GM12891 (cell line): ENCODE measurements around the gene ADARB1.
"Not testable (repeated sequence)": the region's sequence is repeated elsewhere in the genome, so short reads cannot be mapped to it uniquely, and the experiment has no call there.

ENCODE experiments used
- DNase-seq: peaks from one replicate; pipeline ENCODE4 v3.0.0; 2011; ENCODE audit warnings: low spot score; ENCODE audit not compliant: insufficient read length
- FAIRE-seq: peaks from 2 replicates; lab custom pipeline; 2011; peaks lifted over from hg19 to GRCh38; lab: Jason Lieb, UNC
- PAX5 ChIP-seq: IDR thresholded peaks from 2 replicates; pipeline ENCODE4 v1.6.1; 2011; ENCODE audit warnings: low read length, moderate library complexity, mild to moderate bottlenecking; ENCODE audit not compliant: insufficient read depth, severe bottlenecking
- POLR2A ChIP-seq: IDR thresholded peaks from 2 replicates; pipeline ENCODE4 v1.6.1; 2011; ENCODE audit warnings: low read depth, low read length, control low read depth
- POLR2AphosphoS5 ChIP-seq: IDR thresholded peaks from 2 replicates; pipeline ENCODE4 v1.6.1; 2011; ENCODE audit warnings: low read depth, low read length, control low read depth
- POU2F2 ChIP-seq: IDR thresholded peaks from 2 replicates; pipeline ENCODE4 v1.6.1; 2011; ENCODE audit warnings: low read depth, mild to moderate bottlenecking, control low read depth, low read length, moderate library complexity
- SPI1 ChIP-seq: IDR thresholded peaks from 2 replicates; pipeline ENCODE4 v1.6.1; 2011; ENCODE audit warnings: low read depth, low read length, control low read depth
- TAF1 ChIP-seq: IDR thresholded peaks from 2 replicates; pipeline ENCODE4 v1.6.1; 2011; ENCODE audit warnings: low read depth, low read length, control low read depth

Gene ADARB1

DNA sequence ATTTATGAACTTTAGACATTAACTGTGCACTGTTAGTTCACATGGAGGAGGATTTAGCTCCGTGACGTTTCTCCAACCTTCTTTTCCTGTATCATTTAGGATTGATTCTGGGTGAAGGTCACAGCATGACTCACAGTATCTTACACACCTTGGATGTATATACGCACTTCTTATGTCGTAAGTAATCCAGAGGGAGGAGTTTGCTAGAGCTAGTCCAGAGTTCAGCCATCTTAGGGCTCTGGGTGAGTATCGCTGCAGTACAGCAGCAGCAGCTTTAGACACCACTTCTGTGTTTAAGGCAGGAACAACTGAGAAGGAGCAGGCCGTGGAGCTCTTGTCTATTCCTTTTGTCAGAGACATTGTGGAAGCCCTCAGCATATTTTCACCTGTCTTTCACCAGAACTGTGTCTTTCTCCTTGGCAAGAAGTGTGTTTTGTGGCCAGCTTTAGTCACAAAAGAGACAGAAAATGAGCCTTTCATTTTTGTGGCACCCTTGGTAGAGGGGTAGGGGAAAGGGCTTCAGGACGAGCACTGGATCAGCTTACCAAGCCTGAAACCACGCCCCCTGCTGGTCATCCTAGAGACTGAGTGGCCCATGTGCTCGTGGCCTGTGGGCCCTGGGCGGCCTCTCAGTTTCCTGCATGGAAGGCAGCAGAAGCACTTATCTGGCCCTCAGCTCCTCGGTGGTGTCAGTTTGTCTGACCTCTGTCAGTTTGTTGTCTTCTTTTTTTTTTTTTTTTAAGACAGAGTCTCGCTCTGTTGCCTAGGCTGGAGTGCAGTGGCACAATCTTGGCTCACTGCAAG, 64.0 kb downstream of the ADARB1 start:
- peak; percentile 69 for FAIRE-seq
- peak; percentile 35 for DNase-seq
- no peak for TF ChIP-seq POLR2AphosphoS5
- no peak for TF ChIP-seq POLR2A
- no peak for TF ChIP-seq SPI1
- no peak for TF ChIP-seq POU2F2
- TF ChIP-seq TAF1 = no peak
- TF ChIP-seq PAX5 = no peak

DNA sequence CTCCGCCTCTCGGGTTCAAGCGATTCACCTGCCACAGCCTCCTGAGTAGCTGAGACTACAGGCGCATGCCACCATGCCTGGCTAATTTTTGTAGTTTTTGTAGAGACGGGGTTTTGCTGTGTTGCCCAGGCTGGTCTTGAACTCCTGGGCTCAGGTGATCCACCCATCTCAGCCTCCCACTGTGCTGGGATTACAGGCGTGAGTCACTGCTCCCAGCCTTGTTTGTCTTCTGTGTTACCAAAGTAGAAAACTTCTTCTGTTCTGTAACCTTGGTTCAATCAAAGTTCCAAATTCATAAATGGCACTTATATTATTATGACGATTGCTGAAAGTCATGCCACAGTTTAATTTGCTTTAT, 64.6 kb downstream of the ADARB1 start:
- DNase-seq, FAIRE-seq: not testable (repeated sequence)

DNA sequence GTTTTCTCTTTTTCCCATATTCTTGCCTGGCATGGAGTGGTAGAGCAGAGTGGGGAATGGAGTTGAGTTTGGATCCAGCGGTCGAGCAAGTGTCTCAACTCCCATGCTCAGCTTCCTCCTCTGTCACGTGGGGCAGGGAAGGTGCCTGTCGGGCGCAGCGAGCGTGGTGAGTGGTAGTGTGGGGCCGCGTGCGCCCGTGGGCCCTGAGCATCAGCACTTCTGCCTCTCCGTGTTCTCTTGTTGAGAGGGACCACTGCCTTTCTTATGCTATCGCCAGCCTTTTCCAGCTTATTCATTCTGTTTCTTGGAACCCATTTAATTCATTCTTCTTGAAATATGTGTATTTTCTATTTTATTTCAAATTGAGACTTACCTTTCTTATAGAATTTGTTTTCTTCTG, 65.1 kb downstream of the ADARB1 start:
- FAIRE-seq (no peak), DNase-seq (no peak)
- TF ChIP-seq PAX5 (no peak), POLR2A (no peak), POLR2AphosphoS5 (no peak), POU2F2 (no peak), TAF1 (no peak), SPI1 (no peak)

DNA sequence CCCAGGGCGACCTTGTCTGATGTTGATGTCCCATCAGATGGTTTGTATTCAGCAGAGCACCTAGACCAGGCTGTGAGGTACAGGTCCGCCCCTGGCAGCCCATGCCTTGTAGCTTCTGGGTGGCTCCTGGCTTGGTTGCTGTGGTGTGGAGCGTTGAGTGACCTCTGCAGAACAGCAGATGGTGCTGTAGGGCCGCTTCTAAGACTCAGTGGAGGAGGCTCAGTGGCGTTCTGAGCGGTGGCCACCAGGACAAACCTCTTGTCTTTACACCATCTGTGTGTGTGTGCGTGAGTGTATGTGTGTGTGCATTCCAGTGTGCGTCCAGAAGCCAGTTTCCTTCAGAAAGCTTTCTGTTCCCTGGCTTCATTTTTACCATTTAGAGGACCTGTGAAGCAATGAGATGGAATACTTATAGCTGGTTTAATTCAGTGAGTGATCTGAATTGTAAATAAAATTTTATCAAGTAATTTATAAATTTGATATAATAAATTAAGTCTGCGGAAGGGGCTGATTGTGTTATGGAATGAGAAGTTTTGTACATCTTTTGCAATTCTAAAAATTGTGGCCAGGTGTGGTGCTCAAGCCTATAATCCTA, 66.1 kb downstream of the ADARB1 start:
- TF ChIP-seq POLR2A (no peak), POLR2AphosphoS5 (no peak), TAF1 (no peak), PAX5 (no peak), POU2F2 (no peak), SPI1 (no peak)
- DNase-seq (peak; percentile 73), FAIRE-seq (peak; percentile 95)

- FAIRE-seq = not testable (repeated sequence)
Observed at GRCh38 chr21:45140944-45141343, 66.6 kb downstream of the ADARB1 start.

DNA sequence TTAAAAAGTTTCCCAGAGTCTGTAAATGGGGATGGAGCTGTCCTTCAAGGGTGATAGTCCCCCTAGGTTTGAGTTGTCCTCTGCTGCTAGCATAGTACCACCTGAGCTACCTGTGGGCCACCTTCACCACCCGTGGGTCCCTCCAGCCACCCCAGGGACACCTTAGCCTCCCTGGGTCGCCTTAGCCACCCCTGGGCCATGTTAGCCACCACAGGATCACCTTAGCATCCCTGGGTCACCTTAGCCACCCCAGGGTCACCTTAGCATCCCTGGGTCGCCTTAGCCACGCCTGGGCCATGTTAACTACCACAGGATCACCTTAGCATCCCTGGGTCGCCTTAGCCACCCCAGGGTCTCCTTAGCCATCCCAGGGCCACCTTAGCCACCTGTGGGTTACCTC, 67.1 kb downstream of the ADARB1 start:
- FAIRE-seq (no peak), DNase-seq (no peak)
- TF ChIP-seq PAX5 = no peak
- TF ChIP-seq SPI1 = no peak
- TF ChIP-seq POLR2A = no peak
- no peak for TF ChIP-seq TAF1
- no peak for TF ChIP-seq POLR2AphosphoS5
- TF ChIP-seq POU2F2 = no peak

More at GRCh38 chr21:45140944-45141343, 66.6 kb downstream of the ADARB1 start:
- not testable (repeated sequence) for DNase-seq

- TF ChIP-seq SPI1 = no peak
- no peak for DNase-seq
- no peak for FAIRE-seq
Observed at GRCh38 chr21:45142469-45143308, 68.3 kb downstream of the ADARB1 start.

DNA sequence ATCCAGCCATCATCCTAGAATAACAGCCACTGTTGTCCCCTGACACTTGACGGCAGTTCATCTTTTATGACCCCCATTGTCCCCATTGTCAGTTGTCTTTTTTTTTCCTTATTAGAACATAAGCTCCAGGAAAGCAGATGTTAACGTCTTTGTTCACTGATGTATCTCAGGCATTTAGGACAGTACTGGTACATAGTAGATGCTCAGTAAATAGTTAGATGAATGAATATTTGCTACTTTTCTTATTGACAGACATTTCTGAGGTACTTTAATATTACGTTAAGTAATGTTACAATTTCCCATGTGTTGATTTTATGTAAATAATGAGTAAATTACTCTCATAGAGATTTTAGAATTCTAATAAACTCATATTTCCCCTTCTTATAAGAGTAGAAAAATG, 69.5 kb downstream of the ADARB1 start:
- no peak for TF ChIP-seq PAX5
- TF ChIP-seq TAF1 = no peak
- TF ChIP-seq SPI1 = no peak
- TF ChIP-seq POU2F2 = no peak
- TF ChIP-seq POLR2AphosphoS5 = no peak
- no peak for TF ChIP-seq POLR2A
- DNase-seq (no peak), FAIRE-seq (no peak)

DNA sequence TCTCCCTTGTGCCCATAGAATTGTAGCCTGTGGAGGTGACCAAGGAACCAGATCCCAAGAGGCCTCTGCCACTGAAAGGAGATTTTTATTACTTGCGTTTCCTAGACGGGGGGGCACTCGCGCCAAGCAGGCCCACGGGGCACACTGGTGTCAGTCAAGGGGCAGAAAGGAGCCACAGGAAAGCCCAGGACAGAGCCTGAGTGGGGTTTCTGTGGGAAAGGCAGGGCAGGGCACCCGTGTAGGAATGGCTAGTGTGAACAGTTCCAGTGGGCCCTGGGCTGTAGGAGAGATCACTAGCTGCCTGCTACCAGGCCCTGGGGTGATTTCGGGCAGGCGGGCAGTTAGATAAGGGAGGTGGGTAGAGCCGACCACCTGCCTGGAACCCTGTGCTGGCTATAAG, 70.8 kb downstream of the ADARB1 start:
- no peak for DNase-seq
- FAIRE-seq = no peak

GRCh38 chr21:45145846-45146245, 71.5 kb downstream of the ADARB1 start:
- DNase-seq, FAIRE-seq: not testable (repeated sequence)

More for the DNA sequence above, 70.8 kb downstream of the ADARB1 start:
- TF ChIP-seq TAF1 (no peak), POLR2AphosphoS5 (no peak), SPI1 (no peak), POLR2A (no peak), POU2F2 (no peak), PAX5 (no peak)
